DND-41 (cell line): Measurements from ENCODE around the gene SPATS2.

Source experiments
- CTCF ChIP-seq: IDR thresholded peaks from 2 replicates; pipeline ENCODE4 v1.5.1; 2012; ENCODE audit warnings: borderline replicate concordance, low read length, moderate library complexity, mild to moderate bottlenecking; ENCODE audit not compliant: poor library complexity, severe bottlenecking; ENCODE audit errors: extremely low read depth
- EZH2 ChIP-seq: IDR thresholded peaks from 3 replicates; pipeline ENCODE4 v1.6.1; 2012; ENCODE audit warnings: borderline replicate concordance, low read depth, mild to moderate bottlenecking, moderate library complexity, low read length, inconsistent platforms; ENCODE audit not compliant: severe bottlenecking

GRCh38 chr12:49416892-49417291 is 49.6 kb downstream of the SPATS2 start:
- TF ChIP-seq CTCF (no peak), EZH2 (no peak)
